HG03460 (cell line): Measurements from ENCODE around the gene IDS.

Experiments used
- ATAC-seq: cut with Tn5 transposase; IDR thresholded peaks from one replicate; pipeline ENCODE4 v1.9.1; 2021; ENCODE audit not compliant: unreplicated experiment

IDS gene

DNA sequence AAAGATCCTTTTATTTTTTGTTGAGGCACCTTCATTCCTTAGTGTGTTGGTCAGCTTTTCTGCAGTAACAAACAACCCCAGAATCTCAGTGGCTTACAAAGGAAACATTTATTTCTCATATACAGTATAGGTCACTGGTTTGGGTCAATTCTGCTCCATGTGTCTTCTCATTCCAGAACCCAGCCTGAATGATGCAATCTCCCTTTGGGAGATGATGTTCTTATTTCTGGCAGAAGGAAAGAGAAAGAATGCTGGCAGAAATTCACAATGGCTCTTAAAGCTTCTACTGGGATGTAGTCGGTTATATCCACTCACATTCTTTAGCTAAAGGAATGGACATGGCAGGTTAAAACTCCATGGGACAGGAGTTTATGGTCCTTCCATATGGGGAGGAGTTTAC is 42.3 kb downstream of the IDS start:
- no peak for ATAC-seq

DNA sequence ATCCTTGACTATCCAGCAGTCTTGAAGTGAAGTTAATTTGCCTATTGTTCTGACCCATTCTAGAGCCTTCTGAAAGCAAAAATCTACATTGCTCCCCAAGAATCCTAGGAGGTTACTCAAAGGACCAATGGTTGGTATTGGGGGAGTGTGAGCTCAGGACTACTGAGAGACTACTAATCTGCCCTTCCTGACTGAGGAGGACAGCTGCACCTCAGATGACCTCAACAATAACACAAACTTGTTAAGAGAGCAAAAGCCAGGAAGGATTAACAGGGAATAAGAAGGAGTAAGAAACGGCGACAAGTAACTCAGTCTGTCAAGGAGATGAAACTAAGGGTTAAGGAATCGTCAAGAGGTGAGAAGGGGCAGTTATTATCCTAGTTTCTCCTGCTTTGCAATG is 43.4 kb downstream of the IDS start:
- no peak for ATAC-seq

DNA sequence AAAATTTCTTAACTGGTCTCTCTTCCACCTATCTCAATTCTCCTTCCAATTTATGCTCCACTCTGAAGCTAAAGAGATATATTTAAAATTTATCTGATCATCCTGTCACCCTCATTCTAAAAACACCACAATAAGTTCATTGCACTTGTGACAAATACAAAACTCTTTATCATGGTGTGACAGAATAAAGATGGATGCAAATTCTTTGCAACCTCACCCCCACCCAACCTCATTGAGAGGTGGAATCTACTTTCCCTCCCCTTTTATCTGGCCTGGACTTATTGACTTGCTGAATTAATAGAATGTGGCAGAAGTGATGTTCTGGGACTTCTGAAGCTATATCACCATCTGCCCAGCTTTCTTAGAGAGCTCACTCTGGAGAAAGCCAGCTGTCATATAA is 46.5 kb downstream of the IDS start:
- no peak for ATAC-seq

DNA sequence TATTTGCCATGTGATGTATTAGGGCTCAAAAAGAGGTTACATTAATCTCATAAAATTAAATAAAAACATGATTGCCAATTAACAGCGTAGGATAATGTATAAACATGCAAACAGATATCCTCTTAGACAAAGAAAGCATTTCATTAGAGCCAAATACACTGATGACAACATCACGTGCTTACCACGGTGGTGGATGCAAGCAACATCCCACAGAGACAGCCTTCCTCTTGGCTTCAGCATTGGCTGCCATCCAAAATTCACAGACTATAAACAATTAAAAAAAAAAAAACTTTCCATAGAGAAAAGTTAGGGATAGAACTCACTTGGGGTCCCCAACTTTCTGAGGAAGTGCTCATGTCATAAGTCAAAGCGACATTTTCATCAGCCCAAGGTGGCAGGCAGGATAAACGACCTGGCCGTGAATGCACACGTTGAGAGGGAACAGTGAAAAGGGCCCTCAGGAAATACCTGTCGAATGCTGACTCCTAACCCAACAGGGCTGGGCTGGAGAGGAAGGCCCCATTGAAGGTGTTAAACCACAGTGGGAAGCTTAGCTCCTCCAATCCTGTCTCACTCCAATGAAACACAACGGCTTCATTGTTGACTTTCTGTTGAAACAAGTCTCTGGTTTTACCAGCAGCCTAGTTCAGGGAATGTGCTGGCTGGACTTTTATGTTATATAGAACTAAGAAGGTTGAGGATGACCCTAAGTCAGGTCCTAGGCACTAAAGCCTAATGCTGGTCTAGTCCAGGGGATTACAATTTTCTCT is 48.4 kb downstream of the IDS start:
- no peak for ATAC-seq

DNA sequence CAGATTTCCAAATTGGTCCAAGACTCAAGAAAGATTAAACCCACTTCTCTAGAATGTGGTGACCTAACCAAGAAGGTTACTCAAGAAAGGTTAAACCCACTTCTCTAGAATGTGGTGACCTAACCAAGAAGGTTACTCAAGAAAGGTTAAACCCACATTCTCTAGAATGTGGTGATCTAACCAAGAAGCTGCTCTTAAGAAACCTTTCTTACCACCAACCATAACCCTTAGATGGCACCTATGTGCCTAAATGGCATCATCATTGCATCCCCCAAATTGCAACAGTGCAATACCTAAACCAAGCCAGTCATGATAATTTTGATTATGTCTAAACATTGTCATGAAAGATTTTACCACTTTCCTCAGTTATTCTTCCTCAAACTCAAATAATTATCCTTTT is 49.2 kb downstream of the IDS start:
- no peak for ATAC-seq

DNA sequence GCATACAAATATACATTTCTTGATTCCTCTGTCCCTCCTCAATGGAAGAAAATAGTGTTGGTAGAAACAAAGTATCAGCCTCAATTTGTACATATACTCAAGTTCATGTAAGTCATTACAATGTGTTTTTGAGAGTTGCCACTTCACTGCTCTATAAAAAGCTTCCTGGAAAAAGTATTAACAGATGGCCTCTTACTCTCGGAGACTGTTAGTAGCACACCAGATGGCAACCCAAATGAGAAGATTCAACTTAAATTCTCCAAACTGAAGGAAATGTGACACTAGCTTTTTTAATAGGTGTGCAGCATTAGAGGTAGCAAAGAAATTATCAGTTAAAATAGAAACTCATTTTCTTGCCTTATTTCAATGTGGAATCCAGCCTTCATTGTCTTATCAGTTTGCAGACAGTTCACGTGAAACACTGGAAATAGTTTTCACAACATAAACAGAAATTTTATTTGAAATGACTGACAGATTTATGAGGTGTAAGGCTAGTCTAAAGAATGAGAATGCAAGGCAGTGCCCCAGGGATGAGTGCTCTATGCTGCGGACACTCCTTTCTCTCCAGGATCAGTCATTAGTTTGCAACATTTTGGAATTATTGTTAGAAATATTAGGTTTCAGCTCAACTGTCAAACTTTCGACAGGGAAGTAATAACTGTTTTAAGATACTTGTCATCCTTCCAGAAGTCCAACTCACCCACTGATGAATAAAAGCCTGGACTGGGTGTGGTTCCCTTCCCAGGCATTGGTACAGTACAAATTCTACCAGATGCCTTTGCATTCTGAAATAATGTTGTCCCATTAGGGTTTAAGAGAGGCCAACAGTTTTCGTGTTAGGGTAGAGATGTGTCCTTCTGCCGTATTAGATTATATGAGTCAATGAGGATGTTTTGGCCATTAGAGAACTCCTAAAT is 50.9 kb downstream of the IDS start:
- ATAC-seq, result no peak

DNA sequence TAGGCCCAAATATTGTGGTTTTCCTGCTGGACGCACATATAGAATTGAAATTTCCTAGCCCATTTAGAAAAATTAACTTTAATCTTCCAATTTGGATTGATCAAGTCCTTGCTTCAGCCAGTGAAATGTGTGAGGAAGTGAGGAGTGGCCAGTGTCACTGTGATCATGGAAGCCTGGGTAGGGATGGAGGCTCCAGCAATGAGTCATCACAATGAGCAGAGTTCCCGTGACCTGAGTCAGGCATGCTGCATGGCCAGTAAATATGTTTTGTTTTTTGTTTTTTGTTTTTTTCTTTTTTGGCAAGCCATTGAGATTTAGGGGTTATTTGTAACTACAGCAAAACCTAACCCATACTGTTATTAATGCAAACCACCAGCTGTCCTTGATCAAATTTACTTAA is 52.1 kb downstream of the IDS start:
- ATAC-seq, result no peak

DNA sequence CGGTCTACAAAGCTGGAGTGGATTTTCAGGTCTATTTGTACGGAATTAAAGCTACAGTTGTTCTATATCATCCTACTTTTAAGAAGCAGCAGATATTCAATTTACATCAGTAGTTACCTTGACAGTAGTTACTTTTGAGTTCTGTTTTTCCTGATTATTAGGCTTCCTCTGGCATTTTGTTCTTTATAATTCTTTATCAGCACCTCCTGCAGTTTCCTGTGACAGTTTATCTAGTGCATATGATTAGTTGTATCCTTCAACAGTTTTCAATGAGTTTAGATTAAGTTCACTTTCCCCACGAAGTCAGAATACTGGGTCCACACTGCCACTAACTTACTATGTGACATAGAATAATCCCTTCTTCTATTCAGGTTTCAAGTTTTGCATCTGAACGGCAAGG is 71.7 kb downstream of the IDS start:
- ATAC-seq, result no peak

DNA sequence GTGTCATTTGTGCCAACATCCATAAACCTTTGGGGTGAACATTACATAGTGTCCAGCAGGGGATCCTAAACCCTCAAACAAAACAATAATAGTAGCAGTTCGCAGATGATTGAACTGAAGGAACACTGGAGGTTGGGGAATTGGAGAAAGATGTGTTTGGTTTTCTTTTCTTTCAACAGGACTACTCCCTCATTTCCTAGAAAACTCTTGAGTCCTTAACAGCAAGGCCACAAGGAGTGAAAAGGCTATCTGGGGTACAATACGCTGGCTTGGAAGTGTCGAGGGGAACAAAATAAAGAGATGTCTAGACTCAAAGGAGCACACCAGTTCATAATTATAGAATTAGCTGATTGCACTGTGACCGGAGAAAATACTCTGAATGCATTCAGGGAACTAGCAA is 72.1 kb downstream of the IDS start:
- no peak for ATAC-seq
